Activated B cell treated with CpG ODN at 0.5 μM for 24 hours (primary cell): Measurements from ENCODE around the gene GRIN2C. TPM values are rescaled to one million over a fixed set of nuclear protein-coding genes. Genes with fewer than 3 reads are reported as not detected.

Experiments
- ATAC-seq: fragments of 200-7000 bp; cut with Tn5 transposase; one replicate; pipeline ENCODE4 v1.10.0; 2021; ENCODE audit warnings: low read depth, mild to moderate bottlenecking, moderate library complexity
- CTCF ChIA-PET: fragments of 350-600 bp; sonication (Branson Sonifier 250); formaldehyde crosslinking; loops from one replicate; lab custom pipeline; 2021; ENCODE audit warnings: antibody characterized with exemption; lab: Charles Lee
- POLR2A ChIA-PET: fragments of 350-600 bp; sonication (Branson Sonifier 250); formaldehyde crosslinking; loops from one replicate; lab custom pipeline; 2021; ENCODE audit warnings: antibody characterized with exemption; lab: Charles Lee
- DNase-seq: peaks from one replicate; pipeline ENCODE4 v3.0.0; 2022
- H3K27ac Mint-ChIP-seq: one replicate; pipeline ENCODE4 v1.8.0; 2020; ENCODE audit warnings: mixed read lengths
- H3K27me3 Mint-ChIP-seq: one replicate; pipeline ENCODE4 v1.8.0; 2021; ENCODE audit warnings: mixed read lengths
- H3K36me3 Mint-ChIP-seq: one replicate; pipeline ENCODE4 v1.8.0; 2021; ENCODE audit warnings: low read depth, mixed read lengths
- H3K4me1 Mint-ChIP-seq: one replicate; pipeline ENCODE4 v1.8.0; 2021; ENCODE audit warnings: mixed read lengths
- H3K4me3 Mint-ChIP-seq: one replicate; pipeline ENCODE4 v1.8.0; 2020; ENCODE audit warnings: mild to moderate bottlenecking, mixed read lengths
- H3K9me3 Mint-ChIP-seq: one replicate; pipeline ENCODE4 v1.8.0; 2020; ENCODE audit warnings: mixed read lengths
- CTCF ChIP-seq: fragments of 200-600 bp; IDR thresholded peaks from one replicate; pipeline ENCODE4 v1.8.0; 2022; ENCODE audit warnings: antibody characterized with exemption, mild to moderate bottlenecking
- intact Hi-C: fragments of 100-400 bp; cut with micrococcal nuclease; formaldehyde crosslinking; loops from one replicate; pipeline ENCODE4 v1.15.1; 2024
- total RNA-seq: library from RNA; stranded (reverse); gene quantifications from 2 replicates; pipeline ENCODE4 v1.2.3, GENCODE V29; 2022

GRIN2C gene
- total RNA-seq, 1 donor from 2014 or later: not detected

- CTCF ChIA-PET: no interaction called here
- Mint-ChIP-seq H3K27ac (no peak overlapping the region), H3K36me3 (peaks cover 13% of the 10 kb centered on the region), H3K27me3 (no peaks in the 10 kb centered on the region), H3K4me3 (no peak overlapping the region), H3K4me1 (peaks cover 47% of the 10 kb centered on the region), H3K9me3 (no peaks in the 10 kb centered on the region)
- DNase-seq (no peak), ATAC-seq (no peak)
- POLR2A ChIA-PET: no interaction called here
- intact Hi-C loops: no loop called here
- no peak for TF ChIP-seq CTCF
Observed at GRCh38 chr17:74836191-74836590, 23.5 kb downstream of the GRIN2C start.

- no peak for TF ChIP-seq CTCF
- H3K27me3 Mint-ChIP-seq: no peaks in the 10 kb centered on the region
- ATAC-seq (peak; percentile 82), DNase-seq (peak; percentile 30)
- H3K4me1 Mint-ChIP-seq: peaks cover 39% of the 10 kb centered on the region
- peak overlapping the region; percentile 59 for H3K27ac Mint-ChIP-seq
- CTCF ChIA-PET: interaction anchor here (1.0 to 3.2 kb wide), 4 partner anchors 10 to 89 kb away, joined by 3 to 14 read pairs (median 3); no protein-coding TSS in a partner anchor
- intact Hi-C loops: no loop called here
- no peaks in the 10 kb centered on the region for H3K9me3 Mint-ChIP-seq
- POLR2A ChIA-PET: interaction anchor here (0.5 to 0.9 kb wide), 2 partner anchors 28 to 59 kb away, joined by 3 to 5 read pairs; no protein-coding TSS in a partner anchor
- peaks cover 17% of the 10 kb centered on the region for H3K36me3 Mint-ChIP-seq
- H3K4me3 Mint-ChIP-seq: peak overlapping the region; percentile 46
Observed at GRCh38 chr17:74833501-74834377, 25.9 kb downstream of the GRIN2C start.

GRCh38 chr17:74832421-74832820 lies 27.3 kb downstream of the GRIN2C start:
- Mint-ChIP-seq H3K4me1 (peaks cover 39% of the 10 kb centered on the region), H3K4me3 (no peak overlapping the region), H3K36me3 (peaks cover 17% of the 10 kb centered on the region), H3K9me3 (no peaks in the 10 kb centered on the region), H3K27ac (peak overlapping the region; percentile 60), H3K27me3 (no peaks in the 10 kb centered on the region)
- ChIA-PET POLR2A (interaction anchor here (0.7 kb wide), 1 partner anchor 11 kb away, joined by 3 read pairs; no protein-coding TSS in a partner anchor), CTCF (interaction anchor here (3.2 kb wide), 1 partner anchor 11 kb away, joined by 14 read pairs; no protein-coding TSS in a partner anchor)
- TF ChIP-seq CTCF: no peak
- intact Hi-C loops: no loop called here
- peak; percentile 59 for ATAC-seq
- DNase-seq: no peak

- no peaks in the 10 kb centered on the region for H3K9me3 Mint-ChIP-seq
- ATAC-seq: no peak
- no peak overlapping the region for H3K27ac Mint-ChIP-seq
- DNase-seq: no peak
- ChIA-PET CTCF (interaction anchor here (3.2 kb wide), 1 partner anchor 12 kb away, joined by 14 read pairs; no protein-coding TSS in a partner anchor), POLR2A (no interaction called here)
- peaks cover 13% of the 10 kb centered on the region for H3K36me3 Mint-ChIP-seq
- intact Hi-C loops: no loop called here
- no peak overlapping the region for H3K4me3 Mint-ChIP-seq
- TF ChIP-seq CTCF: no peak
- H3K4me1 Mint-ChIP-seq: peaks cover 39% of the 10 kb centered on the region
- no peaks in the 10 kb centered on the region for H3K27me3 Mint-ChIP-seq
Observed at GRCh38 chr17:74831444-74832146, 28.1 kb downstream of the GRIN2C start.

GRCh38 chr17:74830861-74831260 lies 28.8 kb downstream of the GRIN2C start:
- ChIA-PET POLR2A (no interaction called here), CTCF (no interaction called here)
- Mint-ChIP-seq H3K4me3 (no peak overlapping the region), H3K36me3 (peaks cover 6% of the 10 kb centered on the region), H3K27ac (no peak overlapping the region), H3K9me3 (no peaks in the 10 kb centered on the region), H3K27me3 (no peaks in the 10 kb centered on the region), H3K4me1 (peaks cover 36% of the 10 kb centered on the region)
- no peak for DNase-seq
- ATAC-seq: no peak
- intact Hi-C loops: no loop called here
- no peak for TF ChIP-seq CTCF
